Colonic mucosa (tissue), 4 donors: Measurements from ENCODE around the gene BPIFB1. TPM values are rescaled to one million over a fixed set of nuclear protein-coding genes. Genes with fewer than 3 reads are reported as not detected.

Experiments used
- DNase-seq: peaks from one replicate; pipeline ENCODE4 v3.0.0-alpha.2; 2020
- H3K27ac ChIP-seq: fragments of 200-600 bp; one replicate; pipeline ENCODE4 v1.8.0; 2021
- H3K27me3 ChIP-seq: fragments of 200-600 bp; one replicate; pipeline ENCODE4 v1.8.0; 2021
- H3K36me3 ChIP-seq: fragments of 200-600 bp; one replicate; pipeline ENCODE4 v1.8.0; 2021
- H3K4me1 ChIP-seq: fragments of 200-600 bp; one replicate; pipeline ENCODE4 v1.8.0; 2021; ENCODE audit warnings: mild to moderate bottlenecking
- H3K4me3 ChIP-seq: fragments of 200-600 bp; one replicate; pipeline ENCODE4 v1.8.0; 2021
- H3K9ac ChIP-seq, 2 donors: one replicate each; pipeline ENCODE4 v1.7.0; 2013; ENCODE audit warnings: control low read depth in 2 of 2, low read depth in 2 of 2, low read length in 2 of 2
- H3K9me3 ChIP-seq: fragments of 200-600 bp; one replicate; pipeline ENCODE4 v1.8.0; 2021
- CTCF ChIP-seq: fragments of 200-600 bp; IDR thresholded peaks from one replicate; pipeline ENCODE4 v1.8.0; 2022; ENCODE audit warnings: antibody characterized with exemption, mild to moderate bottlenecking
- intact Hi-C: fragments of 100-400 bp; cut with DNase I; formaldehyde crosslinking; loops from one replicate; pipeline ENCODE4 v1.14.1; 2022
- total RNA-seq, 2 donors: library from RNA; stranded (reverse); fragmentation: NEBNext Ultra II Directional in 1 of 2; extraction: Animal tissue kit (Norgen Biotek cat#: 25700) in 1 of 2; gene quantifications; one replicate each; pipeline ENCODE4 v1.2.1, GENCODE V29; 2021
- donor health status: healthy.
- donor health status: DM: no; HTN: no; CAD: no.
- donor health status: DM: no; HTN: no; CAD: no.

Gene BPIFB1
- total RNA-seq, 2 donors from 2014 or later = 0.20 TPM; not detected in 1

GRCh38 chr20:33281550-33282146, 1.4 kb upstream of the BPIFB1 start:
- H3K9ac ChIP-seq = no peak overlapping the region
- H3K27me3 ChIP-seq = no peaks in the 10 kb centered on the region
- no peak overlapping the region for H3K27ac ChIP-seq
- no peak overlapping the region for H3K4me3 ChIP-seq
- intact Hi-C loops = no loop called here
- H3K9me3 ChIP-seq = no peaks in the 10 kb centered on the region
- H3K4me1 ChIP-seq = no peaks in the 10 kb centered on the region
- TF ChIP-seq CTCF = no peak
- DNase-seq = no peak
- no peaks in the 10 kb centered on the region for H3K36me3 ChIP-seq

- Histone ChIP-seq H3K27ac (no peak overlapping the region), H3K9me3 (no peaks in the 10 kb centered on the region), H3K4me1 (no peaks in the 10 kb centered on the region), H3K9ac (no peak overlapping the region), H3K36me3 (no peaks in the 10 kb centered on the region), H3K27me3 (no peaks in the 10 kb centered on the region), H3K4me3 (no peak overlapping the region)
- no peak for TF ChIP-seq CTCF
- intact Hi-C loops = no loop called here
- no peak for DNase-seq
Measured at GRCh38 chr20:33282196-33282934, 649 bp upstream of the BPIFB1 start.

- Histone ChIP-seq H3K36me3 (no peaks in the 10 kb centered on the region), H3K27me3 (no peaks in the 10 kb centered on the region), H3K4me3 (no peak overlapping the region), H3K4me1 (no peaks in the 10 kb centered on the region), H3K27ac (no peak overlapping the region), H3K9ac (no peak overlapping the region), H3K9me3 (no peaks in the 10 kb centered on the region)
- intact Hi-C loops = no loop called here
- no peak for TF ChIP-seq CTCF
- no peak for DNase-seq
Measured at GRCh38 chr20:33284284-33284683, 1.3 kb downstream of the BPIFB1 start.

- Histone ChIP-seq H3K36me3 (no peaks in the 10 kb centered on the region), H3K9ac (no peak overlapping the region), H3K4me3 (no peak overlapping the region), H3K27me3 (no peaks in the 10 kb centered on the region), H3K9me3 (no peaks in the 10 kb centered on the region), H3K27ac (no peak overlapping the region), H3K4me1 (no peaks in the 10 kb centered on the region)
- no peak for DNase-seq
- no peak for TF ChIP-seq CTCF
- intact Hi-C loops = no loop called here
Measured at GRCh38 chr20:33284937-33285336, 1.9 kb downstream of the BPIFB1 start.

- no peak for DNase-seq
- Histone ChIP-seq H3K27ac (no peak overlapping the region), H3K9ac (no peak overlapping the region), H3K4me3 (no peak overlapping the region), H3K27me3 (no peaks in the 10 kb centered on the region), H3K36me3 (no peaks in the 10 kb centered on the region), H3K9me3 (no peaks in the 10 kb centered on the region), H3K4me1 (no peaks in the 10 kb centered on the region)
- TF ChIP-seq CTCF = no peak
- intact Hi-C loops = no loop called here
Measured at GRCh38 chr20:33285861-33286495, 3.0 kb downstream of the BPIFB1 start.
